ENCODE measurements around the gene MLC1.

Gene MLC1

GRCh38 chr22:50034126-50035081, 50.8 kb downstream of the MLC1 start:
- no peak for DNase-seq

- DNase-seq = no peak
Measured at GRCh38 chr22:50032941-50033601, 52.2 kb downstream of the MLC1 start.

- no peak for DNase-seq
Measured at GRCh38 chr22:50032109-50032871, 52.9 kb downstream of the MLC1 start.

- DNase-seq = no peak
Measured at GRCh38 chr22:50031189-50032091, 53.8 kb downstream of the MLC1 start.

- peak; percentile 12 for DNase-seq
Measured at GRCh38 chr22:50030297-50031188, 54.7 kb downstream of the MLC1 start.

GRCh38 chr22:50027639-50028537, 57.3 kb downstream of the MLC1 start:
- DNase-seq = peak; percentile 34

- no peak for DNase-seq
Measured at GRCh38 chr22:50025993-50026392, 59.2 kb downstream of the MLC1 start.

- no peak for DNase-seq
Measured at GRCh38 chr22:50022171-50022819, 62.9 kb downstream of the MLC1 start.

- DNase-seq = no peak
Measured at GRCh38 chr22:50020606-50021005, 64.6 kb downstream of the MLC1 start.

- DNase-seq = no peak
Measured at GRCh38 chr22:50019316-50019715, 65.9 kb downstream of the MLC1 start.

GRCh38 chr22:50018608-50019285, 66.5 kb downstream of the MLC1 start:
- no peak for DNase-seq

- no peak for DNase-seq
Measured at GRCh38 chr22:50017701-50018224, 67.5 kb downstream of the MLC1 start.

GRCh38 chr22:50016988-50017700, 68.1 kb downstream of the MLC1 start:
- DNase-seq = no peak

GRCh38 chr22:50016308-50016987, 68.8 kb downstream of the MLC1 start:
- no peak for DNase-seq

GRCh38 chr22:50015451-50016307, 69.5 kb downstream of the MLC1 start:
- DNase-seq = no peak

GRCh38 chr22:50014655-50015401, 70.4 kb downstream of the MLC1 start:
- DNase-seq = no peak
